ENCODE results near the gene LCN2. TPM values are rescaled to one million over a fixed set of nuclear protein-coding genes. Genes with fewer than 3 reads are reported as not detected.

LCN2 gene
- total RNA-seq, 1 experiment from 2014 or later = 1.0 TPM

GRCh38 chr9:128103589-128103962 lies 45.7 kb upstream of the LCN2 start:
- no TSS peak for BruUV-seq (replicated peaks)
- Histone ChIP-seq H3K27ac (ENCODE audit: low read length) (no peak overlapping the region), H3K9me3 (ENCODE audit: control insufficient read depth, insufficient read depth, low read depth, low read length) (no peaks in the 10 kb centered on the region), H3K36me3 (ENCODE audit: control insufficient read depth, insufficient read depth, low read length) (no peaks in the 10 kb centered on the region), H3K4me3 (ENCODE audit: low read depth in 2 of 2, low read length in 2 of 2) (no peak overlapping the region), H3K27me3 (ENCODE audit: control insufficient read depth, insufficient read depth, low read length) (no peaks in the 10 kb centered on the region), H3K4me1 (ENCODE audit: control insufficient read depth, insufficient read depth, low read length) (peaks cover 2% of the 10 kb centered on the region; the same call in 1 of the 2 replicates)
- intact Hi-C loops (cut with micrococcal nuclease; ENCODE audit: unreplicated experiment) (no loop called here), in situ Hi-C loops (cut with HindIII; ENCODE audit: low pct_unique_long_range_greater_than_20kb, low sequenced_read_pairs) (no loop called here)
- POLR2A ChIA-PET = no interaction called here
- ATAC-seq (no peak; the same call in 1 of the 2 replicates), DNase-seq (ENCODE audit: low read depth, low spot score) (no peak)
- CTCF ChIA-PET = interaction anchor here (0.6 kb wide), 1 partner anchor 85 kb away, joined by 8 read pairs; no protein-coding TSS in a partner anchor
- TF ChIP-seq SIN3A (IDR thresholded peaks at IDR 0.05; ENCODE audit: borderline replicate concordance, insufficient read depth, low read depth, low read length) (no peak), REST (IDR thresholded peaks at IDR 0.05; ENCODE audit: insufficient read depth in 1 of 2, low read depth in 2 of 2, low read length in 1 of 2) (no peak), POLR2AphosphoS5 (IDR thresholded peaks at IDR 0.05; ENCODE audit: low read depth, low read length) (no peak), CTCF (IDR thresholded peaks at IDR 0.05) (no peak), TCF7L2 (IDR thresholded peaks at IDR 0.05; ENCODE audit: low read depth, low read length) (no peak)

- ATAC-seq = no peak
- in situ Hi-C loops (cut with HindIII; ENCODE audit: low pct_unique_long_range_greater_than_20kb, low sequenced_read_pairs) = no loop called here
- Histone ChIP-seq H3K36me3 (ENCODE audit: control insufficient read depth, insufficient read depth, low read length) (no peaks in the 10 kb centered on the region), H3K4me3 (ENCODE audit: low read depth in 2 of 2, low read length in 2 of 2) (no peak overlapping the region), H3K27ac (ENCODE audit: low read length) (no peak overlapping the region), H3K4me1 (ENCODE audit: control insufficient read depth, insufficient read depth, low read length) (no peaks in the 10 kb centered on the region), H3K27me3 (ENCODE audit: control insufficient read depth, insufficient read depth, low read length) (no peaks in the 10 kb centered on the region), H3K9me3 (ENCODE audit: control insufficient read depth, insufficient read depth, low read depth, low read length) (no peaks in the 10 kb centered on the region)
- intact Hi-C loops (cut with micrococcal nuclease; ENCODE audit: unreplicated experiment) = no loop called here
- ChIA-PET POLR2A (no interaction called here), CTCF (interaction anchor here (1.2 kb wide), 1 partner anchor 14 kb away, joined by 10 read pairs; no protein-coding TSS in a partner anchor)
- TF ChIP-seq TCF7L2 (IDR thresholded peaks at IDR 0.05; ENCODE audit: low read depth, low read length) (no peak), SIN3A (IDR thresholded peaks at IDR 0.05; ENCODE audit: borderline replicate concordance, insufficient read depth, low read depth, low read length) (no peak), REST (IDR thresholded peaks at IDR 0.05; ENCODE audit: insufficient read depth in 1 of 2, low read depth in 2 of 2, low read length in 1 of 2) (no peak), CTCF (IDR thresholded peaks at IDR 0.05) (no peak)
- BruUV-seq (replicated peaks) = no TSS peak
- DNase-seq (ENCODE audit: low read depth, low spot score) = no peak
Observed at GRCh38 chr9:128104171-128104618, 45.1 kb upstream of the LCN2 start.

All from Panc1 (cell line).